Panc1 (cell line): ENCODE results near the gene SLC22A12. TPM values are rescaled to one million over a fixed set of nuclear protein-coding genes. Genes with fewer than 3 reads are reported as not detected.

Source experiments
- ATAC-seq: fragments of 200-7000 bp; cut with Tn5 transposase; 2 replicates; pipeline ENCODE4 v1.9.1; 2020; ENCODE audit warnings: mild to moderate bottlenecking, moderate library complexity
- BruUV-seq: library from RNA; stranded (reverse); fragments of 400-500 nt; replicated peaks from 2 replicates; lab custom pipeline; 2021; lab: Mats Ljungman, UMichigan
- CTCF ChIA-PET: fragments of 300-600 bp; sonication (Branson Sonifier 250); formaldehyde crosslinking; loops from one replicate; lab custom pipeline; 2022; ENCODE audit warnings: antibody characterized with exemption; lab: Charles Lee
- POLR2A ChIA-PET: fragments of 300-600 bp; sonication (Branson Sonifier 250); formaldehyde crosslinking; loops from one replicate; lab custom pipeline; 2022; ENCODE audit warnings: antibody characterized with exemption; lab: Charles Lee
- DNase-seq: peaks from one replicate; pipeline ENCODE4 v3.0.0-alpha.2; 2010; ENCODE audit warnings: low read depth, low spot score
- H3K27ac ChIP-seq: 2 replicates; pipeline ENCODE4 v1.5.1; 2011; ENCODE audit warnings: mild to moderate bottlenecking, low read length, inconsistent platforms
- H3K27me3 ChIP-seq: fragments of 200-500 bp; sonication (Bioruptor generic); 2 replicates; pipeline ENCODE4 v1.6.0; 2014; ENCODE audit warnings: low read length, inconsistent platforms; ENCODE audit not compliant: control insufficient read depth, insufficient read depth
- H3K36me3 ChIP-seq: fragments of 200-500 bp; sonication (Bioruptor generic); 2 replicates; pipeline ENCODE4 v1.5.1; 2014; ENCODE audit warnings: inconsistent platforms, mild to moderate bottlenecking, low read length, moderate library complexity; ENCODE audit not compliant: control insufficient read depth, insufficient read depth
- H3K4me1 ChIP-seq: 2 replicates; pipeline ENCODE4 v1.5.1; 2011; ENCODE audit warnings: inconsistent platforms, mild to moderate bottlenecking, low read length, moderate library complexity; ENCODE audit not compliant: control insufficient read depth, insufficient read depth
- H3K4me3 ChIP-seq, 2 experiments: 2 replicates each; pipeline ENCODE4 v1.5.1; 2011 to 2012; ENCODE audit warnings: low read depth in 2 of 2, low read length in 2 of 2, mild to moderate bottlenecking in 2 of 2, inconsistent platforms in 1 of 2, moderate library complexity in 1 of 2
- H3K9me3 ChIP-seq: fragments of 200-500 bp; sonication (Bioruptor generic); 2 replicates; pipeline ENCODE4 v1.5.1; 2014; ENCODE audit warnings: low read depth, mild to moderate bottlenecking, inconsistent platforms, low read length, moderate library complexity; ENCODE audit not compliant: control insufficient read depth, insufficient read depth
- POLR2AphosphoS5 ChIP-seq: IDR thresholded peaks from 2 replicates; pipeline ENCODE4 v1.6.1; 2012; ENCODE audit warnings: mild to moderate bottlenecking, low read depth, low read length, moderate library complexity
- SIN3A ChIP-seq: IDR thresholded peaks from 2 replicates; pipeline ENCODE4 v1.6.1; 2012; ENCODE audit warnings: low read depth, mild to moderate bottlenecking, low read length, moderate library complexity, borderline replicate concordance; ENCODE audit not compliant: insufficient read depth
- TCF7L2 ChIP-seq: IDR thresholded peaks from 2 replicates; pipeline ENCODE4 v1.6.1; 2011; ENCODE audit warnings: mild to moderate bottlenecking, low read depth, low read length, inconsistent platforms
- in situ Hi-C: cut with HindIII; loops from 2 replicates; pipeline ENCODE4 v1.10.0; 2016; ENCODE audit warnings: low sequenced_read_pairs, low pct_unique_long_range_greater_than_20kb
- intact Hi-C: fragments of 100-400 bp; cut with micrococcal nuclease; formaldehyde crosslinking; loops from one replicate; pipeline ENCODE4 v1.10.0; 2022; ENCODE audit not compliant: unreplicated experiment
- total RNA-seq: library from RNA; stranded (reverse); gene quantifications from one replicate; pipeline ENCODE4 v1.2.1, GENCODE V29; 2021; ENCODE audit not compliant: unreplicated experiment
- TF ChIP-seq, protein P1 (sequence below): fragments of 450-650 bp; IDR thresholded peaks from 2 replicates; pipeline ENCODE4 v1.5.1; 2017; ENCODE audit warnings: mild to moderate bottlenecking
- TF ChIP-seq, protein P2 (sequence below), 2 experiments: IDR thresholded peaks; 2 replicates each; pipeline ENCODE4 v1.6.1; 2011 to 2012; ENCODE audit warnings: low read depth in 2 of 2, control low read depth in 1 of 2, low read length in 1 of 2, mild to moderate bottlenecking in 1 of 2, moderate library complexity in 1 of 2; ENCODE audit not compliant: insufficient read depth in 1 of 2

Gene SLC22A12
- total RNA-seq, 1 experiment from 2014 or later = not detected

DNA sequence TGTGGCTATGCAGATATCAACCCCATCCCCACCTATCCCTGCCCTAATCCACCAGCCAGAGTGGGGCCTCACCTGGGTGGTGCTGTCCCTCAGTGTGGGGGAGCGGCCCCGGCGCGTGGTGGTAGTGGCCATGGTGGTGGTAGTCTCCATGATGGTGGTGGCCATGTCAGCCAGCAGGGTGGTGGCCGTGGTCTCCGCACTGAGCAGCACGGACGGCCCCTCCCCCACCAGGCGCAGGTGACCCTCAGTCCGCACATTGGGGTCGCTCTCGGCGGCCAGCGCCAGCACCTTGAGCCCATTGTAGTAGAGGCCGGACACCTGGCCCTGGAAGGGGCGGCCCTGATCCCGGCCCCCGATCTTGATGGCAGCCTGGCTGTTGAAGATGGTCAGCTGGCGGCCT, 31.7 kb downstream of the SLC22A12 start:
- TF ChIP-seq POLR2AphosphoS5 (no peak), TCF7L2 (no peak)
- TF ChIP-seq, protein P1, sequence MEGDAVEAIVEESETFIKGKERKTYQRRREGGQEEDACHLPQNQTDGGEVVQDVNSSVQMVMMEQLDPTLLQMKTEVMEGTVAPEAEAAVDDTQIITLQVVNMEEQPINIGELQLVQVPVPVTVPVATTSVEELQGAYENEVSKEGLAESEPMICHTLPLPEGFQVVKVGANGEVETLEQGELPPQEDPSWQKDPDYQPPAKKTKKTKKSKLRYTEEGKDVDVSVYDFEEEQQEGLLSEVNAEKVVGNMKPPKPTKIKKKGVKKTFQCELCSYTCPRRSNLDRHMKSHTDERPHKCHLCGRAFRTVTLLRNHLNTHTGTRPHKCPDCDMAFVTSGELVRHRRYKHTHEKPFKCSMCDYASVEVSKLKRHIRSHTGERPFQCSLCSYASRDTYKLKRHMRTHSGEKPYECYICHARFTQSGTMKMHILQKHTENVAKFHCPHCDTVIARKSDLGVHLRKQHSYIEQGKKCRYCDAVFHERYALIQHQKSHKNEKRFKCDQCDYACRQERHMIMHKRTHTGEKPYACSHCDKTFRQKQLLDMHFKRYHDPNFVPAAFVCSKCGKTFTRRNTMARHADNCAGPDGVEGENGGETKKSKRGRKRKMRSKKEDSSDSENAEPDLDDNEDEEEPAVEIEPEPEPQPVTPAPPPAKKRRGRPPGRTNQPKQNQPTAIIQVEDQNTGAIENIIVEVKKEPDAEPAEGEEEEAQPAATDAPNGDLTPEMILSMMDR = no peak
- no peaks in the 10 kb centered on the region for H3K9me3 ChIP-seq
- H3K36me3 ChIP-seq = no peaks in the 10 kb centered on the region
- in situ Hi-C loops (no loop called here), intact Hi-C loops (no loop called here)
- H3K27ac ChIP-seq = no peak overlapping the region
- ChIA-PET CTCF (no interaction called here), POLR2A (no interaction called here)
- no peak overlapping the region for H3K4me3 ChIP-seq
- no peak for ATAC-seq
- BruUV-seq = no TSS peak
- H3K27me3 ChIP-seq = no peaks in the 10 kb centered on the region
- no peaks in the 10 kb centered on the region for H3K4me1 ChIP-seq
- no peak for DNase-seq

DNA sequence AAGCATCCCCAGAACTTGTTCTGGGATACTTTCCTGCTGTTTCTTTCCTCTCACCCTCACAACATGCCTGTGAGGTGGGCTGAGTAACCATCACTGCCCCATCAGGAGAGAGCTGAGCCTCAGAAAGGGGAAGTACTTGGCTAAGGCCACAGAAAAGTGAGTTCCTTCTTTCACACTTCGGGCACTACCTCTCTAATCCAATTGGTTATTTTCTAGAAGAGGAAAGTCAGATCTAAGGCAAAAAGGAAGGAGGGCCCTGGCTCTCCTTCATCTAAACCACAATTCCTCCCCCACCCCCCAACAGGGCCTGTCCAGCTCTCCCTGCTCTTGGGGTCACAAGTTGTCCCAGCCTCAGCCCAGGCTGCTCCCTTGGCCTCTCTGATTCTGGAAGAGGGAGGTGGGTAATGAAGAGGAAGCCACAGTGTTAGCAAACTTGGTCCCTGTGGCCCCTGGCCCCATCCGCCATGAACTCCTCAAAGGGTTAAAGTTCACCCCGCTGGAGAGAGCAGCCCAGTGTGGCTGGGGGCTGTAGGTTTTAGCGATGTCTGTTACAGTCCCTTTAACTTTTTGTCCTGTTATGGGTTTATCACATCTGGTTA, 34.0 kb downstream of the SLC22A12 start:
- BruUV-seq = no TSS peak
- Histone ChIP-seq H3K27me3 (no peaks in the 10 kb centered on the region), H3K4me3 (no peak overlapping the region), H3K9me3 (no peaks in the 10 kb centered on the region), H3K36me3 (no peaks in the 10 kb centered on the region), H3K27ac (no peak overlapping the region), H3K4me1 (no peaks in the 10 kb centered on the region)
- DNase-seq (no peak), ATAC-seq (no peak)
- in situ Hi-C loops (no loop called here), intact Hi-C loops (no loop called here)
- POLR2A ChIA-PET = no interaction called here
- TF ChIP-seq, protein P1 = no peak
- TF ChIP-seq TCF7L2 = no peak
- no peak for TF ChIP-seq SIN3A
- no peak for TF ChIP-seq POLR2AphosphoS5
- TF ChIP-seq, protein P2, sequence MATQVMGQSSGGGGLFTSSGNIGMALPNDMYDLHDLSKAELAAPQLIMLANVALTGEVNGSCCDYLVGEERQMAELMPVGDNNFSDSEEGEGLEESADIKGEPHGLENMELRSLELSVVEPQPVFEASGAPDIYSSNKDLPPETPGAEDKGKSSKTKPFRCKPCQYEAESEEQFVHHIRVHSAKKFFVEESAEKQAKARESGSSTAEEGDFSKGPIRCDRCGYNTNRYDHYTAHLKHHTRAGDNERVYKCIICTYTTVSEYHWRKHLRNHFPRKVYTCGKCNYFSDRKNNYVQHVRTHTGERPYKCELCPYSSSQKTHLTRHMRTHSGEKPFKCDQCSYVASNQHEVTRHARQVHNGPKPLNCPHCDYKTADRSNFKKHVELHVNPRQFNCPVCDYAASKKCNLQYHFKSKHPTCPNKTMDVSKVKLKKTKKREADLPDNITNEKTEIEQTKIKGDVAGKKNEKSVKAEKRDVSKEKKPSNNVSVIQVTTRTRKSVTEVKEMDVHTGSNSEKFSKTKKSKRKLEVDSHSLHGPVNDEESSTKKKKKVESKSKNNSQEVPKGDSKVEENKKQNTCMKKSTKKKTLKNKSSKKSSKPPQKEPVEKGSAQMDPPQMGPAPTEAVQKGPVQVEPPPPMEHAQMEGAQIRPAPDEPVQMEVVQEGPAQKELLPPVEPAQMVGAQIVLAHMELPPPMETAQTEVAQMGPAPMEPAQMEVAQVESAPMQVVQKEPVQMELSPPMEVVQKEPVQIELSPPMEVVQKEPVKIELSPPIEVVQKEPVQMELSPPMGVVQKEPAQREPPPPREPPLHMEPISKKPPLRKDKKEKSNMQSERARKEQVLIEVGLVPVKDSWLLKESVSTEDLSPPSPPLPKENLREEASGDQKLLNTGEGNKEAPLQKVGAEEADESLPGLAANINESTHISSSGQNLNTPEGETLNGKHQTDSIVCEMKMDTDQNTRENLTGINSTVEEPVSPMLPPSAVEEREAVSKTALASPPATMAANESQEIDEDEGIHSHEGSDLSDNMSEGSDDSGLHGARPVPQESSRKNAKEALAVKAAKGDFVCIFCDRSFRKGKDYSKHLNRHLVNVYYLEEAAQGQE (IDR thresholded peaks at IDR 0.05; ENCODE audit: insufficient read depth in 1 of 2, low read depth in 2 of 2, low read length in 1 of 2) = no peak
- CTCF ChIA-PET = no interaction called here
